HG03354 (cell line): ENCODE measurements around the gene CERS6.
"Not testable (repeated sequence)": the region's sequence is repeated elsewhere in the genome, so short reads cannot be mapped to it uniquely, and the experiment has no call there.

Source experiments
- ATAC-seq: cut with Tn5 transposase; IDR thresholded peaks from one replicate; pipeline ENCODE4 v1.9.1; 2021; ENCODE audit warnings: mild to moderate bottlenecking; ENCODE audit not compliant: unreplicated experiment, poor library complexity, severe bottlenecking

Gene CERS6

GRCh38 chr2:168772704-168773103 is 316.6 kb downstream of the CERS6 start:
- no peak for ATAC-seq

- no peak for ATAC-seq
These were observed 317.1 kb downstream of the CERS6 start for GRCh38 chr2:168773128-168773527.

GRCh38 chr2:168773719-168774521 is 317.8 kb downstream of the CERS6 start:
- ATAC-seq, result peak; percentile 71

- no peak for ATAC-seq
These were observed 319.8 kb downstream of the CERS6 start for GRCh38 chr2:168775837-168776236.

GRCh38 chr2:168780669-168781071 is 324.6 kb downstream of the CERS6 start:
- ATAC-seq, result no peak

GRCh38 chr2:168781191-168781817 is 325.2 kb downstream of the CERS6 start:
- no peak for ATAC-seq

- no peak for ATAC-seq
These were observed 326.2 kb downstream of the CERS6 start for GRCh38 chr2:168782271-168782670.

GRCh38 chr2:168784993-168785392 is 328.9 kb downstream of the CERS6 start:
- ATAC-seq, result no peak

- no peak for ATAC-seq
These were observed 331.2 kb downstream of the CERS6 start for GRCh38 chr2:168787098-168787781.

- no peak for ATAC-seq
These were observed 331.8 kb downstream of the CERS6 start for GRCh38 chr2:168787782-168788376.

GRCh38 chr2:168789776-168790175 is 333.7 kb downstream of the CERS6 start:
- no peak for ATAC-seq

- ATAC-seq, result no peak
These were observed 334.3 kb downstream of the CERS6 start for GRCh38 chr2:168790226-168790902.

GRCh38 chr2:168791140-168791539 is 335.1 kb downstream of the CERS6 start:
- ATAC-seq, result not testable (repeated sequence)

- ATAC-seq, result no peak
These were observed 337.5 kb downstream of the CERS6 start for GRCh38 chr2:168793596-168793995.

GRCh38 chr2:168794968-168795367 is 338.9 kb downstream of the CERS6 start:
- no peak for ATAC-seq

GRCh38 chr2:168796090-168796577 is 340.1 kb downstream of the CERS6 start:
- no peak for ATAC-seq

GRCh38 chr2:168796583-168797285 is 340.7 kb downstream of the CERS6 start:
- no peak for ATAC-seq

GRCh38 chr2:168797286-168797655 is 341.2 kb downstream of the CERS6 start:
- ATAC-seq, result no peak
